Measurements from ENCODE around the gene CT83.

The CT83 gene

GRCh38 chrX:116462822-116463221 lies at the start of gene CT83:
CT83 (minus strand) TSS chrX:116462976; CDS start chrX:116462856, 120 bp downstream.
- no peak for DNase-seq

GRCh38 chrX:116499780-116500179 lies 37.0 kb upstream of the CT83 start:
- no peak for DNase-seq

GRCh38 chrX:116493271-116493670 lies 30.5 kb upstream of the CT83 start:
- no peak for DNase-seq

GRCh38 chrX:116490104-116490503 lies 27.3 kb upstream of the CT83 start:
- DNase-seq: no peak

GRCh38 chrX:116480059-116480458 lies 17.3 kb upstream of the CT83 start:
- DNase-seq: no peak

GRCh38 chrX:116449156-116449555 lies 13.6 kb downstream of the CT83 start:
- DNase-seq: no peak

- no peak for DNase-seq
Observed at GRCh38 chrX:116436358-116436816, 26.4 kb downstream of the CT83 start, which contains the start of gene SLC6A14. SLC6A14 (plus strand) TSS chrX:116436606; CDS start chrX:116436710, 104 bp downstream.

GRCh38 chrX:116435597-116435996 lies 27.2 kb downstream of the CT83 start:
- DNase-seq: no peak

GRCh38 chrX:116427978-116428377 lies 34.8 kb downstream of the CT83 start:
- DNase-seq: no peak

GRCh38 chrX:116417968-116418367 lies 44.8 kb downstream of the CT83 start:
- DNase-seq: no peak

GRCh38 chrX:116417214-116417613 lies 45.6 kb downstream of the CT83 start:
- DNase-seq: no peak

- no peak for DNase-seq
Observed at GRCh38 chrX:116413273-116413672, 49.5 kb downstream of the CT83 start.
